ENCODE measurements around the gene WDR5. TPM values are rescaled to one million over a fixed set of nuclear protein-coding genes. Genes with fewer than 3 reads are reported as not detected.

WDR5 gene
- total and polyA plus RNA-seq, 4 experiments from 2014 or later: 14.6 to 32.7 (median 23.4) TPM

DNA sequence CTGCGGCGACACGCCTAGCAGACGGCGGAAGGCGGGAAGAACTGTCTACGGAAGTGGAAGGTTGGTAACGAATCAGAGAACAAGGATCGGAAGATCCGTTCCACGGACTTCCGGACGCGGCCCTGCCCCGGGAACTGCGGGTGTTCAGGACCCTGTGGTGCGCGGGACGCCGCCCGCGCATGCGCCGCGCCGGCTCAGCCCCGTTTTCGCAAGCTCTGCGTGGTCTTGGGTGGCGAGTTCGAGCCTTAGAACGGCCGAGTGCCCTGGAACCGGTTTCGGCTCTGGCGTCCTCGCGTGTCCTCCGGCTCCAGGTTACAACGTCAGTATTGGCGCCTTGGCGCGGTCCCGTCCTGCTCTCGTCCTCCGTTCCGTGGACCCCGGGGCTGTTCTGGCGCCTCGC is 29.0 kb downstream of the WDR5 start:
- POLR2A ChIA-PET (ENCODE audit: partially characterized antibody): interaction anchor here (0.7 to 4.0 kb wide), 28 partner anchors 10 to 1810 kb away, joined by 3 to 84 read pairs (median 6); partner anchors contain the start of genes BRD3, BRD3OS, CACFD1 and SETX

DNA sequence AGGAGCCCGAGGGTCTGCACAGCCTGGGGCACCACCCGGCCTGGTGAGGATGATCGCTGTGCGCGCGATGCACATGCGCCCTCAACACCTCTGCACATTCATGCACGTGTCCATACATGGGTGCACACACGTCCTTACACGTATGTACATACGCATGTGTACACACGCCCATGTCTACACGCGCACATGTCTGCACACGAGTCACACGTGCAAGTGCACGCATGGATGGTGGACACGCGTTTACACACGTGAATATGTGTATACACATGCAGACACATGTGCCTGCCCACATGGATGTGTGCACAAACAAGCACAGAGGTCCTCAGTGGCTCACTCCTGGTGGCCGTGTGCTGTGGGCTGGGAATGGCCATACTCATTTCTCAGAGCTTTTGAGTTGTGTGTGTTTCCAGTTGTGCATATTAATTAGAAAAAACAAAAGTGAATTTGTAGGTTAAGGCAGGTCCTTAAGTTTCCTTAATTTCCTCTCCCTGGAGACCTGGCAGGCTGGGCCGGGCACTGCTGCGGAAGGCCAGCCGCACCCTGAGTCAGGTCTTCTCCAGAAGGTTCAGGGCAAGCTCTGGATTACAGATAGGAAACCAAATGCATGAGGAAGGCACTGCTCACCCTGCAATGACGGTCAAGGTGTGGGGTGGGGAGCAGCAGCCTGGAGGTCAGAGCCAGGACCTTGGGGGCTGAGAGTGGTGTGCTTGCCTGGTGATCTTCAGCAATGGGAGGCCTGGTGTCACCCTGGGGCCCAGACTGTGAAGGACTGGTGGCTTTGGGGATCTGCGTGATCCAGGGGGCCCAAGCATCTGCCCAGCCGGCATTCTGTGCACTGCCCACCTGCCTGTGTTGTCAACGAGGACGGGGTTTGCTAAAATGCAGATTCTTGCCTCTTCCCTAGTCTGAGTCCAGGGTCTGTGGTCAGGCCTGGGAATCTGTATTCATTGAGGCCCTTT is 29.8 kb downstream of the WDR5 start:
- Mint-ChIP-seq H3K27me3 (peaks cover 0 to 2% of the 10 kb centered on the region in 2 donors), H3K4me3 (peak overlapping the region in 2 of 8 donors; percentile 21 to 52), H3K27ac (peak overlapping the region in 2 of 7 donors; percentile 41 to 42), H3K36me3 (no peaks in the 10 kb centered on the region), H3K4me1 (peaks cover 8 to 28% (median 12%) of the 10 kb centered on the region in 4 donors), H3K9me3 (peaks cover 0 to 3% (median 0%) of the 10 kb centered on the region in 8 donors)
- no peaks in the 10 kb centered on the region for H3K27me3 ChIP-seq (ENCODE audit: insufficient read depth, low read length)
- H3K9me3 ChIP-seq (ENCODE audit: control insufficient read depth in 1 of 2, low read length in 2 of 2): no peaks in the 10 kb centered on the region
- ChIA-PET CTCF (ENCODE audit: partially characterized antibody) (interaction anchor here (1.1 to 3.6 kb wide), 6 partner anchors 27 to 291 kb away, joined by 3 to 10 read pairs (median 4); partner anchors contain the start of gene WDR5), POLR2A (ENCODE audit: partially characterized antibody) (interaction anchor here (0.8 to 4.0 kb wide), 17 partner anchors 9 to 1811 kb away, joined by 3 to 84 read pairs (median 6); partner anchors contain the start of genes BRD3OS, CACFD1, SETX and WDR5)
- no peaks in the 10 kb centered on the region for H3K36me3 ChIP-seq (ENCODE audit: insufficient read depth, low read length)
- H3K4me1 ChIP-seq (ENCODE audit: insufficient read depth, low read length): peaks cover 9% of the 10 kb centered on the region
- intact Hi-C loops (cut with micrococcal nuclease): loop anchor here (2.0 kb wide), 2 partner anchors 161 to 225 kb away; partner anchors contain the start of gene RXRA
- no peak overlapping the region for H3K27ac ChIP-seq (ENCODE audit: low read depth, low read length)
- no peak overlapping the region for H3K4me3 ChIP-seq (ENCODE audit: low read length in 2 of 2)
- DNase-seq: peak; percentile 44 to 64 (median 51)

More for the DNA sequence above, 29.0 kb downstream of the WDR5 start:
- DNase-seq: no peak
- H3K9me3 Mint-ChIP-seq: peaks cover 0 to 3% (median 0%) of the 10 kb centered on the region in 8 donors
- no peak overlapping the region for H3K4me3 Mint-ChIP-seq
- no peak overlapping the region for H3K4me3 ChIP-seq (ENCODE audit: low read length in 2 of 2)
- H3K4me1 ChIP-seq (ENCODE audit: insufficient read depth, low read length): peaks cover 9% of the 10 kb centered on the region
- H3K36me3 Mint-ChIP-seq: peaks cover 0 to under 1% of the 10 kb centered on the region in 2 donors
- intact Hi-C loops (cut with micrococcal nuclease): loop anchor here (1.0 to 2.0 kb wide), 4 partner anchors 30 to 226 kb away; partner anchors contain the start of genes BRD3OS and RXRA
- H3K4me1 Mint-ChIP-seq: peaks cover 8 to 28% (median 12%) of the 10 kb centered on the region in 4 donors
- H3K27me3 Mint-ChIP-seq: peaks cover 0 to 2% of the 10 kb centered on the region in 2 donors
- CTCF ChIA-PET (ENCODE audit: partially characterized antibody): interaction anchor here (1.1 to 3.6 kb wide), 6 partner anchors 26 to 292 kb away, joined by 3 to 10 read pairs (median 4); partner anchors contain the start of gene WDR5
- no peaks in the 10 kb centered on the region for H3K27me3 ChIP-seq (ENCODE audit: insufficient read depth, low read length)
- no peaks in the 10 kb centered on the region for H3K36me3 ChIP-seq (ENCODE audit: insufficient read depth, low read length)
- no peaks in the 10 kb centered on the region for H3K9me3 ChIP-seq (ENCODE audit: control insufficient read depth in 1 of 2, low read length in 2 of 2)
- no peak overlapping the region for H3K27ac ChIP-seq (ENCODE audit: low read depth, low read length)
- H3K27ac Mint-ChIP-seq: no peak overlapping the region

DNA sequence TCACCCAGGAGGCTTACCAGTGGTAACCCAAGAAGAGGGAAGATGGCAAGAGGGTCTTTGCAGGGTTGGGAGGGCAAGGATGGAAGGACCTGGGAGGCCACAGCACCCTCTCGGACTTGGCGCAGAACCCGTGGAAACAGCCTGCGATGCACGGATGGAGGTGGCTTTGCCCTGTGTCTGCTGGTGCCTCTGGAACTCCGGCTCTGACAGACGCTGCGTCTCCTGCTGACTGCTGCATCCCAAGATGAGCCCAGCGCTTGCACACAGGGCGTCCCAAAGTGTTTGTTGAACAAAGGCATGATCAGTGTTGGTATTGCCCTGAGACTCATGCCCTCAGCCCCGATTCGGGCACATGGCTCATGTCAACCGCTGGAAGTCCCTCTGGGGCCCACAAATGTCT is 30.5 kb downstream of the WDR5 start:
- Histone ChIP-seq H3K4me1 (ENCODE audit: insufficient read depth, low read length) (peaks cover 9% of the 10 kb centered on the region), H3K4me3 (ENCODE audit: low read length in 2 of 2) (no peak overlapping the region), H3K9me3 (ENCODE audit: control insufficient read depth in 1 of 2, low read length in 2 of 2) (no peaks in the 10 kb centered on the region), H3K27me3 (ENCODE audit: insufficient read depth, low read length) (no peaks in the 10 kb centered on the region), H3K27ac (ENCODE audit: low read depth, low read length) (no peak overlapping the region), H3K36me3 (ENCODE audit: insufficient read depth, low read length) (no peaks in the 10 kb centered on the region)
- Mint-ChIP-seq H3K27ac (peak overlapping the region in 4 of 7 donors; percentile 41 to 67 (median 51)), H3K9me3 (peaks cover 0 to 3% (median 0%) of the 10 kb centered on the region in 8 donors), H3K27me3 (peaks cover 0 to 2% of the 10 kb centered on the region in 2 donors), H3K4me3 (peak overlapping the region in 6 of 8 donors; percentile 10 to 60 (median 40)), H3K36me3 (no peaks in the 10 kb centered on the region), H3K4me1 (peaks cover 8 to 28% (median 14%) of the 10 kb centered on the region in 4 donors)
- intact Hi-C loops (cut with micrococcal nuclease): no loop called here
- DNase-seq: no peak
- ChIA-PET CTCF (ENCODE audit: partially characterized antibody) (no interaction called here), POLR2A (ENCODE audit: partially characterized antibody) (no interaction called here)

DNA sequence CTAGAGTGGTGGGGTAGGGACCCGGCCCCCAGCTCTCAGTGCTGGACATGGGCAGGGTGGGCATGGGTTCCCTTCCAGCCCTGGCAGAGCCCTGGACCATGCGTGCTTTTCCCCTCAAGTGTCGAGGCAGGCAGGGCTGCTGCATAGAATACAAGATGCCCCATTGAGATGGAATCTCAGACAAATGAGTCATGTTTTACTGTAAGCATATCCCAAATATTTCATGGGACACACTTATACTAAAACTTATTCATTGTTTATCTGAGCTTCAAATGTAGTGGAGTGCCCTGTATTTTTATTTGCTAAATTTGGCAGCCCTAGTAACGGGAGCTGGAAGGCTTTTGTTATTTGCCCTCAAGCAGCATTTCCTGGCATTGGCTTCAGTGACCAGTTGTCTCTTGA is 31.6 kb downstream of the WDR5 start:
- no peak for DNase-seq
- ChIA-PET POLR2A (ENCODE audit: partially characterized antibody) (interaction anchor here (0.6 to 0.7 kb wide), 2 partner anchors 224 to 812 kb away, joined by 3 read pairs; no protein-coding TSS in a partner anchor), CTCF (ENCODE audit: partially characterized antibody) (interaction anchor here (1.6 kb wide), 1 partner anchor 286 kb away, joined by 3 read pairs; no protein-coding TSS in a partner anchor)
- intact Hi-C loops (cut with micrococcal nuclease): no loop called here
- H3K36me3 Mint-ChIP-seq: no peaks in the 10 kb centered on the region
- H3K4me1 Mint-ChIP-seq: peaks cover 4 to 18% (median 8%) of the 10 kb centered on the region in 4 donors
- Histone ChIP-seq H3K4me1 (ENCODE audit: insufficient read depth, low read length) (peaks cover 8% of the 10 kb centered on the region), H3K9me3 (ENCODE audit: control insufficient read depth in 1 of 2, low read length in 2 of 2) (no peaks in the 10 kb centered on the region), H3K4me3 (ENCODE audit: low read length in 2 of 2) (no peak overlapping the region), H3K27me3 (ENCODE audit: insufficient read depth, low read length) (no peaks in the 10 kb centered on the region), H3K36me3 (ENCODE audit: insufficient read depth, low read length) (no peaks in the 10 kb centered on the region), H3K27ac (ENCODE audit: low read depth, low read length) (no peak overlapping the region)
- H3K27me3 Mint-ChIP-seq: peaks cover 0 to 2% of the 10 kb centered on the region in 2 donors
- H3K27ac Mint-ChIP-seq: peak overlapping the region in 2 of 7 donors; percentile 50 to 78
- H3K9me3 Mint-ChIP-seq: peaks cover 0 to 3% (median 0%) of the 10 kb centered on the region in 8 donors
- peak overlapping the region in 1 of 8 donors; percentile 20 for H3K4me3 Mint-ChIP-seq

DNA sequence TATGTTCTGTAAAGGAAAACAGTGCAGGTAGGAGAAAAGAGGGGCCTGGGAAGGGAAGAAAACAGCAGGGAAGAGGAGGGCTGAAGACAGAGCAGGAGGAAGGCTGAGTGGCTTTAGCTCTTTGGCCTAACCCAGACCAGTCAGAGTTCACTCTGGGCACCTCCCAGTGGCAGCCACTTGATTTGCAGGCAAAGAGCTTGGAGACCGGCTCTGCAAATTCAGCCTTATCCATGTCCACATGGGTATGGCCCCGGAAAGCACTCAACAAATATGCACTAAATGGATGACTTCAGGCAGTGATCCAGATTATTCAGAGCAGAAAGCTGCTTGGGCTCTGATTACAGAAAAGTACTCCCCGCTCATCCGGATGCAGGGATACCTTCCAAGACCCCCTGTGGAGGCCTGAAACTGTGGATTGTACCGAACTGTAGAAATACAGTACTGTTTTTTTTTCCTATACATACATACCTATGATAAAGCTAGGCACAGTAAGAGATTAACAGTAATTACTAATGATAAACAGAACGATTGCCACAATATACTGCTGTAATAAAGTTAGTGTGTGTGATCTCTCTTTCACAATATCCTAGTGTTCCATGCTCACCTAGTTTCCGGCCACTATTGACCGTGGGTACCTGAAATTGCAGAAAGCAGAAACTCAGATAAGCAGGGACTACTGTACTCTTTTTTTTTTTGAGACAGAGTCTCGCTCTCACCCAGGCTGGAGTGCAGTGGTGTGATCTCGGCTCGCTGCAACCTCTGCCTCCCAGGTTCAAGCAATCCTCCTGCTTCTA is 33.1 kb downstream of the WDR5 start:
- no peaks in the 10 kb centered on the region for H3K36me3 ChIP-seq (ENCODE audit: insufficient read depth, low read length)
- no peaks in the 10 kb centered on the region for H3K27me3 Mint-ChIP-seq
- no peak overlapping the region for H3K4me3 ChIP-seq (ENCODE audit: low read length in 2 of 2)
- no peak overlapping the region for H3K4me3 Mint-ChIP-seq
- H3K9me3 Mint-ChIP-seq: peaks cover 0 to 3% (median 0%) of the 10 kb centered on the region in 8 donors
- peaks cover 0 to 15% (median 4%) of the 10 kb centered on the region in 4 donors for H3K4me1 Mint-ChIP-seq
- no peaks in the 10 kb centered on the region for H3K4me1 ChIP-seq (ENCODE audit: insufficient read depth, low read length)
- no peak overlapping the region for H3K27ac ChIP-seq (ENCODE audit: low read depth, low read length)
- no peak for DNase-seq
- H3K27ac Mint-ChIP-seq: no peak overlapping the region
- H3K9me3 ChIP-seq (ENCODE audit: control insufficient read depth in 1 of 2, low read length in 2 of 2): no peaks in the 10 kb centered on the region
- ChIA-PET POLR2A (ENCODE audit: partially characterized antibody) (interaction anchor here (1.0 to 1.4 kb wide), 3 partner anchors 157 to 281 kb away, joined by 3 read pairs; no protein-coding TSS in a partner anchor), CTCF (ENCODE audit: partially characterized antibody) (interaction anchor here (0.7 to 4.0 kb wide), 7 partner anchors 18 to 288 kb away, joined by 3 to 60 read pairs (median 5); no protein-coding TSS in a partner anchor)
- H3K36me3 Mint-ChIP-seq: no peaks in the 10 kb centered on the region
- no peaks in the 10 kb centered on the region for H3K27me3 ChIP-seq (ENCODE audit: insufficient read depth, low read length)
- intact Hi-C loops (cut with micrococcal nuclease): no loop called here

DNA sequence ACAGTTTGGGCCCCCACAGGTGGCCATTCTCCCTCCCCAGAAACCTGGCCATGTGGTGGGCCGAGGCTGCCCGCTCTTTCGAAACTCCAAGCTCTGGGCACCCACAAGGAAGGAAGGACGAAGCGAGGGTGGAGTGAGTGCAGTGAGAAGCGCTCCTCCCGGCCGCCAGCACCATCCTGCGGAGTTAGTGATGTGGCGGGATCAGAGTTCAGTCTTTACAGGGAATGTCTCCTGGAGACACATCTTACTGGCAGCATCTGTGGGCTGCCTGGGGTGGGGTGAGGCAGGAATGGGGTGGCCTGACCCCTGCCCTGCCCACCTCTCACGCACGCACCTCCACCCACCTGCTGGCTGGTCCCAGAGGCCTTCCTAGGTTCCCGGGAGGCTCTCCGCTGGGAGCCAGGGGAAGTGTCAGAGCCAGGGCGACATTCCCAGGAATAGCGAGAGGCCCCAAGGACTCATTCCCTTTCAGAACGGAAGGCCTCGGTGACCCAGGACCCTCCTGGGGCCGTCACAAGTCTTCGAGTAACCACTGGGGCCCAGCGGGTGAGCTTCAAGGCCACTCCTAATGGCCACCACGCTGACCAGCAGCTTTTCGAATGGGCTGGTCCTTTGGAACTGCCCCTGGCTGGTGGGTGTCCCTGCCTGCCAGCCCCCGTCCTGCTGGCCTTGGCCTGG is 34.0 kb downstream of the WDR5 start:
- H3K9me3 ChIP-seq (ENCODE audit: control insufficient read depth in 1 of 2, low read length in 2 of 2): no peaks in the 10 kb centered on the region
- Mint-ChIP-seq H3K27ac (no peak overlapping the region), H3K4me3 (no peak overlapping the region), H3K27me3 (no peaks in the 10 kb centered on the region), H3K9me3 (peaks cover 0 to 3% (median 0%) of the 10 kb centered on the region in 8 donors), H3K4me1 (peaks cover 0 to 15% (median 4%) of the 10 kb centered on the region in 4 donors), H3K36me3 (no peaks in the 10 kb centered on the region)
- no peak overlapping the region for H3K27ac ChIP-seq (ENCODE audit: low read depth, low read length)
- H3K4me3 ChIP-seq (ENCODE audit: low read length in 2 of 2): no peak overlapping the region
- ChIA-PET POLR2A (ENCODE audit: partially characterized antibody) (interaction anchor here (1.0 to 1.4 kb wide), 2 partner anchors 273 to 280 kb away, joined by 3 read pairs; no protein-coding TSS in a partner anchor), CTCF (ENCODE audit: partially characterized antibody) (interaction anchor here (1.0 to 4.0 kb wide), 12 partner anchors 10 to 287 kb away, joined by 3 to 60 read pairs (median 5); no protein-coding TSS in a partner anchor)
- intact Hi-C loops (cut with micrococcal nuclease): loop anchor here (1.0 to 2.0 kb wide), 3 partner anchors 47 to 273 kb away; no protein-coding TSS in a partner anchor
- no peaks in the 10 kb centered on the region for H3K4me1 ChIP-seq (ENCODE audit: insufficient read depth, low read length)
- no peaks in the 10 kb centered on the region for H3K36me3 ChIP-seq (ENCODE audit: insufficient read depth, low read length)
- DNase-seq: no peak
- H3K27me3 ChIP-seq (ENCODE audit: insufficient read depth, low read length): no peaks in the 10 kb centered on the region
